OCI-LY7 (cell line): Measurements from ENCODE around the gene PCNX1. TPM values are rescaled to one million over a fixed set of nuclear protein-coding genes. Genes with fewer than 3 reads are reported as not detected.
"Not testable (repeated sequence)": the region's sequence is repeated elsewhere in the genome, so short reads cannot be mapped to it uniquely, and the experiment has no call there.

ENCODE experiments used
- BruUV-seq: library from RNA; stranded (reverse); fragments of 400-500 nt; replicated peaks from 2 replicates; lab custom pipeline; 2021; lab: Mats Ljungman, UMichigan
- CTCF ChIA-PET: fragments of 300-600 bp; sonication (Branson Sonifier 250); formaldehyde crosslinking; loops from one replicate; lab custom pipeline; 2022; ENCODE audit warnings: antibody characterized with exemption; ENCODE audit not compliant: unreplicated experiment; lab: Charles Lee
- POLR2A ChIA-PET: fragments of 300-600 bp; sonication (Branson Sonifier 250); formaldehyde crosslinking; loops from one replicate; lab custom pipeline; 2022; ENCODE audit warnings: antibody characterized with exemption; lab: Charles Lee
- DNase-seq: peaks from one replicate; pipeline ENCODE4 v3.0.0-alpha.2; 2015; ENCODE audit warnings: low spot score
- H2AFZ ChIP-seq: fragments of 200-600 bp; sonication (generic), shearing (Covaris generic); 2 replicates; pipeline ENCODE4 v1.6.1; 2014; ENCODE audit warnings: mild to moderate bottlenecking, antibody characterized with exemption, low read length, moderate library complexity
- H3K27ac ChIP-seq: fragments of 200-600 bp; sonication (generic); 2 replicates; pipeline ENCODE4 v1.5.1; 2014; ENCODE audit warnings: mixed run types, low read depth, mild to moderate bottlenecking, moderate library complexity, low read length, inconsistent platforms; ENCODE audit not compliant: poor library complexity, severe bottlenecking
- H3K36me3 ChIP-seq: fragments of 200-600 bp; sonication (generic); 2 replicates; pipeline ENCODE4 v1.6.1; 2014; ENCODE audit warnings: mild to moderate bottlenecking, antibody characterized with exemption, low read length, moderate library complexity, mixed read lengths; ENCODE audit not compliant: insufficient read depth
- H3K4me1 ChIP-seq: fragments of 200-600 bp; sonication (generic); 2 replicates; pipeline ENCODE4 v1.5.1; 2014; ENCODE audit warnings: mild to moderate bottlenecking, low read length; ENCODE audit not compliant: insufficient read depth, poor library complexity, severe bottlenecking
- H3K4me2 ChIP-seq: fragments of 200-600 bp; sonication (generic); 2 replicates; pipeline ENCODE4 v1.6.1; 2014; ENCODE audit warnings: mild to moderate bottlenecking, low read length
- H3K4me3 ChIP-seq: fragments of 200-600 bp; sonication (generic); 2 replicates; pipeline ENCODE4 v1.5.1; 2014; ENCODE audit warnings: mild to moderate bottlenecking, low read depth, low read length; ENCODE audit not compliant: poor library complexity, severe bottlenecking
- H3K79me2 ChIP-seq: fragments of 200-600 bp; sonication (generic); 2 replicates; pipeline ENCODE4 v1.6.1; 2016; ENCODE audit warnings: low read depth, mild to moderate bottlenecking, low read length, moderate library complexity, mixed read lengths; ENCODE audit not compliant: insufficient read depth
- H3K9me2 ChIP-seq: fragments of 200-600 bp; sonication (generic); 2 replicates; pipeline ENCODE4 v1.6.1; 2016; ENCODE audit warnings: mild to moderate bottlenecking, low read length, mixed read lengths; ENCODE audit not compliant: insufficient read depth
- H3K9me3 ChIP-seq: fragments of 200-600 bp; sonication (generic); 2 replicates; pipeline ENCODE4 v1.6.1; 2014; ENCODE audit warnings: mild to moderate bottlenecking, mixed run types, low read length, mixed read lengths
- H4K20me1 ChIP-seq: fragments of 200-600 bp; sonication (generic); 2 replicates; pipeline ENCODE4 v1.6.1; 2014; ENCODE audit warnings: mild to moderate bottlenecking, antibody characterized with exemption, low read length, moderate library complexity, mixed read lengths; ENCODE audit not compliant: insufficient read depth
- CTCF ChIP-seq: fragments of 200-600 bp; sonication (generic); conservative IDR thresholded peaks from 2 replicates; pipeline ENCODE4 v1.5.1; 2014; ENCODE audit warnings: mild to moderate bottlenecking, antibody characterized with exemption, low read length, moderate library complexity, mixed read lengths
- EZH2phosphoT487 ChIP-seq: fragments of 200-600 bp; sonication (generic); IDR thresholded peaks from 2 replicates; pipeline ENCODE4 v1.6.1; 2018; ENCODE audit warnings: low read depth, borderline replicate concordance, mild to moderate bottlenecking, mixed run types, antibody characterized with exemption, low read length, moderate library complexity, mixed read lengths
- intact Hi-C: fragments of 100-400 bp; cut with micrococcal nuclease; formaldehyde crosslinking; loops from one replicate; pipeline ENCODE4 v1.10.0; 2022; ENCODE audit not compliant: unreplicated experiment
- total RNA-seq, 2 experiments: library from RNA; depleted of rRNA in 1 of 2; stranded (reverse); fragments of >200 nt in 1 of 2; shearing (Covaris generic) in 1 of 2; gene quantifications; 2 replicates each; pipeline ENCODE4 v1.2.3, GENCODE V29; 2014 to 2022

PCNX1 gene
- total RNA-seq, 2 experiments from 2014 or later = 27.7 to 33.5 TPM

- H3K9me3 ChIP-seq = no peaks in the 10 kb centered on the region; the same call in 1 of the 2 replicates
- H3K27ac ChIP-seq = no peak overlapping the region
- no peak overlapping the region for H3K4me2 ChIP-seq
- H3K4me1 ChIP-seq = peaks cover 27% of the 10 kb centered on the region
- H3K9me2 ChIP-seq = no peaks in the 10 kb centered on the region
- ChIA-PET POLR2A (interaction anchor here (0.5 to 1.6 kb wide), 4 partner anchors 9 to 922 kb away, joined by 3 to 4 read pairs (median 4); no protein-coding TSS in a partner anchor), CTCF (interaction anchor here (1.3 kb wide), 1 partner anchor 595 kb away, joined by 3 read pairs; no protein-coding TSS in a partner anchor)
- no peaks in the 10 kb centered on the region for H3K79me2 ChIP-seq
- no TSS peak for BruUV-seq
- H3K36me3 ChIP-seq = no peaks in the 10 kb centered on the region
- H3K4me3 ChIP-seq = no peak overlapping the region
- DNase-seq = no peak
- no peak for TF ChIP-seq EZH2phosphoT487
- TF ChIP-seq CTCF = no peak
- no peak overlapping the region; the same call in 1 of the 2 replicates for H2AFZ ChIP-seq
- intact Hi-C loops = loop anchor here (10.0 kb wide), 1 partner anchor 261 kb away; no protein-coding TSS in a partner anchor
- H4K20me1 ChIP-seq = no peaks in the 10 kb centered on the region
Measured at GRCh38 chr14:71143381-71144290, 236.4 kb downstream of the PCNX1 start.

- not testable (repeated sequence) for BruUV-seq, H4K20me1 ChIP-seq
Measured at GRCh38 chr14:71147335-71147734, 240.1 kb downstream of the PCNX1 start.

GRCh38 chr14:71148627-71149026 is 241.4 kb downstream of the PCNX1 start:
- no peaks in the 10 kb centered on the region for H3K4me1 ChIP-seq
- H4K20me1 ChIP-seq = no peaks in the 10 kb centered on the region
- H3K79me2 ChIP-seq = no peaks in the 10 kb centered on the region
- ChIA-PET CTCF (no interaction called here), POLR2A (no interaction called here)
- no peaks in the 10 kb centered on the region; the same call in 1 of the 2 replicates for H3K36me3 ChIP-seq
- TF ChIP-seq CTCF (no peak), EZH2phosphoT487 (no peak)
- peaks cover 21% of the 10 kb centered on the region for H3K9me3 ChIP-seq
- no peak overlapping the region for H3K27ac ChIP-seq
- H3K4me2 ChIP-seq = no peak overlapping the region
- H3K9me2 ChIP-seq = no peaks in the 10 kb centered on the region
- no peak for DNase-seq
- intact Hi-C loops = loop anchor here (10.0 kb wide), 1 partner anchor 256 kb away; no protein-coding TSS in a partner anchor
- no TSS peak for BruUV-seq
- H3K4me3 ChIP-seq = no peak overlapping the region
- no peak overlapping the region for H2AFZ ChIP-seq

More at GRCh38 chr14:71147335-71147734, 240.1 kb downstream of the PCNX1 start:
- H3K9me3 ChIP-seq = peaks cover 21% of the 10 kb centered on the region
- CTCF ChIA-PET, H3K4me3 ChIP-seq, H3K4me2 ChIP-seq, H3K27ac ChIP-seq, H3K4me1 ChIP-seq, H2AFZ ChIP-seq, H3K36me3 ChIP-seq, H3K9me2 ChIP-seq, DNase-seq, POLR2A ChIA-PET, H3K79me2 ChIP-seq: not testable (repeated sequence)
- intact Hi-C loops = loop anchor here (10.0 kb wide), 1 partner anchor 257 kb away; no protein-coding TSS in a partner anchor
